Measurements from ENCODE around the gene TLN1.

The TLN1 gene

DNA sequence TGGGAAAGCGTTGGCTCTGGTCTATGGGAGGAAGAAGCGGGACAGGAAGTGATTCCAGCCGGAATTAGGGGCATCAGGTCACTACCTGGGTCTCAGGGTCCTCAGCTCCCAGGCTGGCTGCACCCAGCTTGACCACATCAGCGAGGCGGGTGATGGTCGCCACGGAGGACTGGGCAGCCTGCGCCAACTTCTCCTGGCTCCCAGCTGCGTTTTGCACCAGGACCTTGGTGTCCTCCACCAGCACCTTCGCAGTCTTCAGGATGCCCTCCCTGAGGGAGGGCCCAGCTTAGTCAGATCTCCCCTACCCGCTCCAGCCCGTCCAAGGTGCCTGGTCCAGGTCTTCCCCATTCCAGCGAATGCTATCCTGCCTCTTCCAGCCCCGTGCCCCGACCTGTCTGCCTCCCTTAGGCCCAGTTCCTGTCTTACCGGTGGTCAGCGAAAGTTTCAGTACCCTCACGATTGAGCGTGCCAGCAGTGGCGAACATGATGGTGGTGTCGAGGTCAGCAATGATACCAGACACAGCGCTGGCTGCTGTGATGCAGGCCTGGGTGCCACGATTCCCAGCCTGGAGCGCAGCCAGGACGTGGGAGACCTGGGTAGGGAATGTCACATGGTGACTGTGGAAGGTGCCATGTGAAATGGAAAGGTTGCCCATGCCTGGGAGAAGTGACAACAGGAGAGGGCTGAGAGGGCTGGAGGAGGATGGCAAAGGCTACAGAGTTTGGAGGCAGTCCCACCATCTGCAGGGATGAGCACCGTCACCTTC is 27.9 kb downstream of the TLN1 start:
- H3K27ac ChIP-seq (replicated peaks), result no peak overlapping the region
- TF ChIP-seq, protein P1, sequence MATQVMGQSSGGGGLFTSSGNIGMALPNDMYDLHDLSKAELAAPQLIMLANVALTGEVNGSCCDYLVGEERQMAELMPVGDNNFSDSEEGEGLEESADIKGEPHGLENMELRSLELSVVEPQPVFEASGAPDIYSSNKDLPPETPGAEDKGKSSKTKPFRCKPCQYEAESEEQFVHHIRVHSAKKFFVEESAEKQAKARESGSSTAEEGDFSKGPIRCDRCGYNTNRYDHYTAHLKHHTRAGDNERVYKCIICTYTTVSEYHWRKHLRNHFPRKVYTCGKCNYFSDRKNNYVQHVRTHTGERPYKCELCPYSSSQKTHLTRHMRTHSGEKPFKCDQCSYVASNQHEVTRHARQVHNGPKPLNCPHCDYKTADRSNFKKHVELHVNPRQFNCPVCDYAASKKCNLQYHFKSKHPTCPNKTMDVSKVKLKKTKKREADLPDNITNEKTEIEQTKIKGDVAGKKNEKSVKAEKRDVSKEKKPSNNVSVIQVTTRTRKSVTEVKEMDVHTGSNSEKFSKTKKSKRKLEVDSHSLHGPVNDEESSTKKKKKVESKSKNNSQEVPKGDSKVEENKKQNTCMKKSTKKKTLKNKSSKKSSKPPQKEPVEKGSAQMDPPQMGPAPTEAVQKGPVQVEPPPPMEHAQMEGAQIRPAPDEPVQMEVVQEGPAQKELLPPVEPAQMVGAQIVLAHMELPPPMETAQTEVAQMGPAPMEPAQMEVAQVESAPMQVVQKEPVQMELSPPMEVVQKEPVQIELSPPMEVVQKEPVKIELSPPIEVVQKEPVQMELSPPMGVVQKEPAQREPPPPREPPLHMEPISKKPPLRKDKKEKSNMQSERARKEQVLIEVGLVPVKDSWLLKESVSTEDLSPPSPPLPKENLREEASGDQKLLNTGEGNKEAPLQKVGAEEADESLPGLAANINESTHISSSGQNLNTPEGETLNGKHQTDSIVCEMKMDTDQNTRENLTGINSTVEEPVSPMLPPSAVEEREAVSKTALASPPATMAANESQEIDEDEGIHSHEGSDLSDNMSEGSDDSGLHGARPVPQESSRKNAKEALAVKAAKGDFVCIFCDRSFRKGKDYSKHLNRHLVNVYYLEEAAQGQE (IDR thresholded peaks at IDR 0.05; ENCODE audit: insufficient replicate concordance, low read depth), result no peak
- TF ChIP-seq POLR2AphosphoS5 (IDR thresholded peaks at IDR 0.05; ENCODE audit: low read depth), result no peak
- no peak for TF ChIP-seq GABPA (IDR thresholded peaks at IDR 0.05; ENCODE audit: low read depth)
- no peak for TF ChIP-seq SPI1 (IDR thresholded peaks at IDR 0.05; ENCODE audit: borderline replicate concordance, low read depth)
- TF ChIP-seq, protein P2, sequence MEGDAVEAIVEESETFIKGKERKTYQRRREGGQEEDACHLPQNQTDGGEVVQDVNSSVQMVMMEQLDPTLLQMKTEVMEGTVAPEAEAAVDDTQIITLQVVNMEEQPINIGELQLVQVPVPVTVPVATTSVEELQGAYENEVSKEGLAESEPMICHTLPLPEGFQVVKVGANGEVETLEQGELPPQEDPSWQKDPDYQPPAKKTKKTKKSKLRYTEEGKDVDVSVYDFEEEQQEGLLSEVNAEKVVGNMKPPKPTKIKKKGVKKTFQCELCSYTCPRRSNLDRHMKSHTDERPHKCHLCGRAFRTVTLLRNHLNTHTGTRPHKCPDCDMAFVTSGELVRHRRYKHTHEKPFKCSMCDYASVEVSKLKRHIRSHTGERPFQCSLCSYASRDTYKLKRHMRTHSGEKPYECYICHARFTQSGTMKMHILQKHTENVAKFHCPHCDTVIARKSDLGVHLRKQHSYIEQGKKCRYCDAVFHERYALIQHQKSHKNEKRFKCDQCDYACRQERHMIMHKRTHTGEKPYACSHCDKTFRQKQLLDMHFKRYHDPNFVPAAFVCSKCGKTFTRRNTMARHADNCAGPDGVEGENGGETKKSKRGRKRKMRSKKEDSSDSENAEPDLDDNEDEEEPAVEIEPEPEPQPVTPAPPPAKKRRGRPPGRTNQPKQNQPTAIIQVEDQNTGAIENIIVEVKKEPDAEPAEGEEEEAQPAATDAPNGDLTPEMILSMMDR (IDR thresholded peaks at IDR 0.05; ENCODE audit: insufficient read depth, low read length), result no peak
- no peaks in the 10 kb centered on the region for H3K27me3 ChIP-seq (ENCODE audit: insufficient read depth, poor library complexity, severe bottlenecking)
- no peak overlapping the region for H3K4me3 ChIP-seq (replicated peaks; ENCODE audit: insufficient read depth, low read length)
- DNase-seq (ENCODE audit: low read depth in 1 of 2, low spot score in 1 of 2), result no peak

DNA sequence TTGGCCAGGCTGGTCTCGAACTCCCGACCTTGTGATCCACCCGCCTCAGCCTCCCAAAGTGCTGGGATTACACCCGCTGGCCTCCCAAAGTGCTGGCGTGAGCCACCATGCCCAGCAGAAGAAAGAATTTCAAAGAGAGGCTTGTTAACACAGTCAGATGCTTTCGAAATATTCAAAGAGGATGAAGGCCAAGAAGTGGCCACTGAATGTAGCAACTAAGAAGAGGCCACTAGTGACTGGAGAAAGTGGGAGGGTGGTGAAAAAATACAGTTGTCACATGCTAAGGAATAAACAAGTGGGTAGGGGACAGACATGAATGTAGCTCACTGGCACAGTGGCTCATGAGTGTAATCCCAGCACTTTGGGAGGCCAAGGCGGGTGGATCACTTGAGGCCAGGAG is 29.3 kb downstream of the TLN1 start:
- no peaks in the 10 kb centered on the region for H3K27me3 ChIP-seq (ENCODE audit: insufficient read depth, poor library complexity, severe bottlenecking)
- H3K27ac ChIP-seq (replicated peaks), result no peak overlapping the region
- DNase-seq (ENCODE audit: low read depth in 1 of 2, low spot score in 1 of 2), result no peak
- TF ChIP-seq, protein P1 (IDR thresholded peaks at IDR 0.05; ENCODE audit: insufficient replicate concordance, low read depth), result no peak
- no peak for TF ChIP-seq SPI1 (IDR thresholded peaks at IDR 0.05; ENCODE audit: borderline replicate concordance, low read depth)
- no peak for TF ChIP-seq GABPA (IDR thresholded peaks at IDR 0.05; ENCODE audit: low read depth)
- TF ChIP-seq, protein P2 (IDR thresholded peaks at IDR 0.05; ENCODE audit: insufficient read depth, low read length), result no peak
- TF ChIP-seq POLR2AphosphoS5 (IDR thresholded peaks at IDR 0.05; ENCODE audit: low read depth), result no peak
- H3K4me3 ChIP-seq (replicated peaks; ENCODE audit: insufficient read depth, low read length), result no peak overlapping the region

DNA sequence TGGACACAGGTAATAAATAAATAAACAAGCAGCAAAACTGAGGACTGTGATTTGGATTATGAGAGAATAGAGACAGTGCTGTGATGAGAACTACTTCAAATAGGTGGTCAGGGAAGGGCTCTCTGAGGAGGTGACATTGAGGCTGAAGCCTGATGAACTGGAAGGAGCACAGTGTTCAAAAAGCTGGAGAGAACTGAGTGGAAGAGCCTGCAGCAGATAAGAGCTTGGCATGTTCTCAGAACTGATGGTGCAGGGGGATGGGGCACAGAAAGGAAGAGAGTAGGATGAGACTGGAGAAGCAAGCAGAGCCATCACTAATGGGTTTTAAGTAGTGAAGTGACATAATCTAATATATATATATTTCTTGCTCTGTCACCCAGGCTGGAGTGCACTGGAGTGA is 31.1 kb downstream of the TLN1 start:
- Histone ChIP-seq H3K4me3 (replicated peaks; ENCODE audit: insufficient read depth, low read length) (no peak overlapping the region), H3K27ac (replicated peaks) (no peak overlapping the region), H3K27me3 (ENCODE audit: insufficient read depth, poor library complexity, severe bottlenecking) (no peaks in the 10 kb centered on the region)
- DNase-seq (ENCODE audit: low read depth in 1 of 2, low spot score in 1 of 2), result no peak
- TF ChIP-seq SPI1 (IDR thresholded peaks at IDR 0.05; ENCODE audit: borderline replicate concordance, low read depth) (no peak), GABPA (IDR thresholded peaks at IDR 0.05; ENCODE audit: low read depth) (no peak), POLR2AphosphoS5 (IDR thresholded peaks at IDR 0.05; ENCODE audit: low read depth) (no peak)
- TF ChIP-seq, protein P1 (IDR thresholded peaks at IDR 0.05; ENCODE audit: insufficient replicate concordance, low read depth), result no peak
- TF ChIP-seq, protein P2 (IDR thresholded peaks at IDR 0.05; ENCODE audit: insufficient read depth, low read length), result no peak
